Stimulated activated CD4-positive, alpha-beta T cell treated with anti-CD3 and anti-CD28 coated beads, Interleukin-1b, Interleukin-23, amount 100 ng/mL, for 1 hour (primary cell): ENCODE measurements around the gene ZFP36L1.

ENCODE experiments used
- DNase-seq, 2 donors: peaks; one replicate each; pipeline ENCODE4 v3.0.0-alpha.2; 2020; ENCODE audit warnings: low read depth in 2 of 2

The ZFP36L1 gene

DNA sequence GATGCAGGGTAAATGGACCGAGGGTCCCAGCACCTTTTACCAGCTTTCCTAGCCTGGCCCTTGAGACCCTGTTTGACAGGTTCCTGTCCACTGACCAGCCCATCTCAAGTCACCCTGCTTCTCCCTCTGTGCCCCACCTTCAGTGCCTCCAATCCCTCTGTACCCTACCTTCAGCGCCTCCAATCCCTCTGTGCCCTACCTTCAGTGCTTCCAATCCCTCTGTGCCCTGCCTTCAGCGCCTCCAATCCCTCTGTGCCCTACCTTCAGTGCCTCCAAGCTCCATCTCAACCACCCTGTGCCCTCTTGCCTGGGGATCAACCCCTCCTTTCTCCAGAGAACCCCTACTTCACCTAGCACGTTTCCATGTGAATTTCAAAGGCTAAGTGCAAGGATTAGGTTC is 54.3 kb downstream of the ZFP36L1 start:
- DNase-seq: no peak
